GM10248 (cell line): ENCODE data around the gene WIPI1.
A peak's percentile ranks its signal among the peaks of the same experiment; 100 is the strongest.

Source experiments
- CTCF ChIA-PET: fragments of 300-600 bp; sonication (Branson Sonifier 250); formaldehyde crosslinking; extraction: SDS; loops from one replicate; lab custom pipeline; 2021; ENCODE audit warnings: antibody characterized with exemption; lab: Yijun Ruan, JAX
- POLR2A ChIA-PET: fragments of 350-650 bp; sonication (Branson Sonifier 250); formaldehyde crosslinking; extraction: SDS; loops from one replicate; lab custom pipeline; 2020; ENCODE audit warnings: antibody characterized with exemption; lab: Yijun Ruan, JAX
- DNase-seq: peaks from one replicate; pipeline ENCODE4 v3.0.0; 2012; ENCODE audit errors: extremely low spot score
- TF ChIP-seq, protein P1 (sequence below): IDR thresholded peaks from 2 replicates; pipeline ENCODE4 v1.5.1; 2012; ENCODE audit warnings: mild to moderate bottlenecking, low read depth; ENCODE audit errors: extremely low read depth, missing control alignments, control extremely low read depth

Gene WIPI1

DNA sequence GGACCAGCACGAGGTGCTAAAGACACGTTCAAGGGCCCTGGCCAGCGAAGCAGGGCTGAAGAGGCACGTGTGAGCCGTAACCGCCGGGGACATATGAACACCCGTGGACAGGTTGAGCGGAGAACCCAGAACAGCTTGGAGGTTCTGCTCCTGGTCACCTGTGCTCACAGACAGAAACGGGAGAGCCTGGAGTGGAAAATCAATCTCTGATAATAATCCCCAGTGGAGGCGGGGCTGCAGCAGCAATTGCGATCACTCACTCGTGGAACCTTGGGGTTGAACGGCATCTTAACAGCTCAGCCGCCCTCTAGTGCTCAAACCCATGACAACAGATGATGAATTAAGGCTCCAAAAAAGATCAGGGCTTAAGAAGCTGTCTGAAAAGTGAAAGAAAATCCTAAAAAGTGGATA, 25.6 kb downstream of the WIPI1 start:
- TF ChIP-seq, protein P1, sequence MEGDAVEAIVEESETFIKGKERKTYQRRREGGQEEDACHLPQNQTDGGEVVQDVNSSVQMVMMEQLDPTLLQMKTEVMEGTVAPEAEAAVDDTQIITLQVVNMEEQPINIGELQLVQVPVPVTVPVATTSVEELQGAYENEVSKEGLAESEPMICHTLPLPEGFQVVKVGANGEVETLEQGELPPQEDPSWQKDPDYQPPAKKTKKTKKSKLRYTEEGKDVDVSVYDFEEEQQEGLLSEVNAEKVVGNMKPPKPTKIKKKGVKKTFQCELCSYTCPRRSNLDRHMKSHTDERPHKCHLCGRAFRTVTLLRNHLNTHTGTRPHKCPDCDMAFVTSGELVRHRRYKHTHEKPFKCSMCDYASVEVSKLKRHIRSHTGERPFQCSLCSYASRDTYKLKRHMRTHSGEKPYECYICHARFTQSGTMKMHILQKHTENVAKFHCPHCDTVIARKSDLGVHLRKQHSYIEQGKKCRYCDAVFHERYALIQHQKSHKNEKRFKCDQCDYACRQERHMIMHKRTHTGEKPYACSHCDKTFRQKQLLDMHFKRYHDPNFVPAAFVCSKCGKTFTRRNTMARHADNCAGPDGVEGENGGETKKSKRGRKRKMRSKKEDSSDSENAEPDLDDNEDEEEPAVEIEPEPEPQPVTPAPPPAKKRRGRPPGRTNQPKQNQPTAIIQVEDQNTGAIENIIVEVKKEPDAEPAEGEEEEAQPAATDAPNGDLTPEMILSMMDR: no peak
- CTCF ChIA-PET: interaction anchor here (0.7 to 7.1 kb wide), 5 partner anchors 26 to 231 kb away, joined by 3 to 56 read pairs (median 5); partner anchors contain the start of gene WIPI1
- POLR2A ChIA-PET: no interaction called here
- DNase-seq: peak; percentile 30

DNA sequence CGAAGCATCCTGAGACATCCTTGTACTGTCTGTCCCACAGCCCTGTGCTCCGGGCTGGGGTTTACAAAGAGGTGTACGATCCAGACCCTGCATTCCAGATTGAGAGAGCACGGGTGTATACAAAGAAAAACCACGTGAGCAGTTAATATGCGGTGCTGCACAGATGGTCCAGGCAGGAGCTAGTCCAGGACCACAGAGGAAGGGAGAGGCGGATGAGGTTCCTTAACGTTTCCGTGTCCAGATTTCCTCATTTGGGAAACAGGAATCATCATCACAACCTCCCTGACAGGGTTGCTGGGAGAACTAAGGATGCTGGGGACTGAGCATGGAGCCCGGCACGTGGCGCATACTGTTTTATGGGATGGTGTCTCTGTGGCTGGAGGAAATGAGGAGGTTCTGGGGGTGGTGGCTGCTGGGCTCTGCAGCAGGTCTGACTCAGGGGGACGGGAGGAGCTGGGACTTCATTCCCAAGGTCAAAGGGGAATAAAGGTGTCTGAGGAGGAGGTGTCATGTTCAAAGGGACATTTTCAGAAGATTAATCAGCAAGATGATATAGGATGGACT, 26.2 kb downstream of the WIPI1 start:
- POLR2A ChIA-PET: no interaction called here
- CTCF ChIA-PET: interaction anchor here (1.1 to 7.1 kb wide), 4 partner anchors 27 to 231 kb away, joined by 3 to 56 read pairs (median 5); partner anchors contain the start of gene WIPI1
- TF ChIP-seq, protein P1: no peak
- DNase-seq: no peak

DNA sequence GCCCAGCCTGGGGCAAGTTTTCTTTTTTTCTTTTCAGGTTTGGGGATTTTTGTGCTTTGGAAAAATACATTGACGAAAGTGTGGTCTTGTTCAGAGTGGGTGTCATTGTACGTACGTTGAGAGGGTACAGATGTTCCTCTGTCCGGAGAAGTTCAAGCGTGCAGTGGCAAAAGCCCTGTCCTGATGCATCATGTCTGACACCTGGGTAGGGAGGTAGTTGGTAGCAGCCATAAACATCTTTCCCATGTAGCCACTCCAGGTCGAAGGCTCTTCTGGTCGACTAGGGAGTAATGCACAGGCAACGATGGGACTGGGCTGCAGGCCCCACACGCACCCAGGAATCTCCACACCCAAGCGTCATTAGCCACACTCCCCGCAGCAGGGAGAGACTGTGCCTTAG, 27.4 kb downstream of the WIPI1 start:
- no peak for DNase-seq
- ChIA-PET CTCF (interaction anchor here (1.2 kb wide), 1 partner anchor 12 kb away, joined by 3 read pairs; no protein-coding TSS in a partner anchor), POLR2A (no interaction called here)
- TF ChIP-seq, protein P1: no peak

DNA sequence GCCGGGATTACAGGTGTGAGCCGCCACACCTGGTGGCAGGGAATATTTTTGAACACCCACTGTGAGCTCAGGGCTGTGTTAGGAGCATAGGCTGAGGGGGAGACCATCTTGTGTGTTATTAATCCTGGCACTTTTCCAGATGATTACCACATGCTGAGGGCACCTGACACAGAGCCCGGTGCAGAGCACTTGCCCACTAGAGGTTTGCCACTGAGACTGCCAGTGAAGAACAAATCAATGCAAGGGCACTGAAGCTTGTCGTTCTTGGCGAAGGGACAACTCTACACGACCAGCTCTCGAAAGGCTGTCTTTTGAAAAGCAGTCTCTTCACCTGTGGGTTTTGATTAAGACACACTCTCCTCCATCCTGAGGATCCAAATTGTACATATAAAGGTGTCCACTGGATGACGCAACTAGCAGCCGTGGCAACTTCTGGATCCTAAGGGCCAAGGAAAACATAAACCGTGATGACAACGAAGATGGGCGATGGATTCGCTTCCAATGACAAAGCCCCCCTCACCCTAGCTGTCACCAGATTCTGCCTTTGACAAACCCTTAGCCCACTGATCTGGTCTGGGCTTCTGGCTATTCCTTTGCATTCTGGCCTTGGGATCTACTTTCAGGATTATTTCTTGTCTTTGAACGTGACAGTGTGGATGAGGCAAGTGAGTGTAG, 28.7 kb downstream of the WIPI1 start:
- DNase-seq: no peak
- POLR2A ChIA-PET: no interaction called here
- CTCF ChIA-PET: interaction anchor here (1.4 to 2.1 kb wide), 3 partner anchors 9 to 165 kb away, joined by 5 to 8 read pairs (median 6); no protein-coding TSS in a partner anchor

DNA sequence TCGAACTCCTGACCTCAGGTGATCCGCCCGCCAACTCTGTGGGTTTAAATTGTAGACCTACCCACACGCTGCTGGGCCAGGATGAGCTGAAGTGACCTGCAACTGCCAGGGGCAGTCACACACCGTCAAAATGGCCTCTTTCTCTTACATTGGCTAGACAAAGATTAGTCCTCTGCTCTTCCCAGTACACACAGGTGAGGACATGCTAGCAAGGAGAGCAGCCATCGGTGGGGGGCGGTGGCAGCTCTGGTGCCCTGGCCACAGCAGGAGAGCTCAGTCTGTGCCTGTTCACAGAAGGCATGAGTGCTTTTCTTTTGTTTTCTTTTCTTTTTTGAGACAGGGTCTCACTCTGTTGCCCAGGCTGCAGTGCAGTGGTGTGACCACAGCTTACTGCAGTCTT, 29.7 kb downstream of the WIPI1 start:
- no peak for DNase-seq
- POLR2A ChIA-PET: no interaction called here
- TF ChIP-seq, protein P1: no peak
- CTCF ChIA-PET: interaction anchor here (1.5 to 2.1 kb wide), 4 partner anchors 8 to 29 kb away, joined by 5 to 8 read pairs (median 6); no protein-coding TSS in a partner anchor

More for the DNA sequence above, 28.7 kb downstream of the WIPI1 start:
- TF ChIP-seq, protein P1: no peak

DNA sequence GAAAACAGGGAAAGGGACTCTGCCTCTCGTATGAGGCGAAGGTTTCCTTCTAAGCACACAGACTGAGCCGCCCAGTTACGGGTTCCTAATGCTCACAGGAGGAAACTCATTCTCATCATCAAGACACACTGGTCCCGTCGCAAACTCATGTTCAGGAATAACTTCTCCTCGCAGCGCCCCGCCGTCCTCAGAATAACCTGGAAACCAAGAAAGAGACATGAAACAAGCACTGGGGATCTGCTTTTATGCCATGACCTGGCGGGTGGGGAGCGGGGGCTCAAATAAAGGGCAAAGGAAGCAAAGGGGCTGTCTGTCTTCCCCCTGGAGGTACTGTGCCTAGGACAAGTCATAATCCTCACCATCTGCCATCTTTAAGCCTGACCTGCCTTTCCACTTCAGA, 31.3 kb downstream of the WIPI1 start:
- TF ChIP-seq, protein P1: no peak
- DNase-seq: no peak
- ChIA-PET POLR2A (no interaction called here), CTCF (interaction anchor here (1.0 to 1.5 kb wide), 2 partner anchors 9 to 27 kb away, joined by 3 to 5 read pairs; no protein-coding TSS in a partner anchor)
